Measurements from ENCODE around the gene NAA80. TPM values are rescaled to one million over a fixed set of nuclear protein-coding genes. Genes with fewer than 3 reads are reported as not detected.
"Not testable (repeated sequence)": the region's sequence is repeated elsewhere in the genome, so short reads cannot be mapped to it uniquely, and the experiment has no call there.

Gene NAA80
- total RNA-seq, 6 experiments from 2014 or later, result 2.5 to 6.2 (median 3.5) TPM

GRCh38 chr3:50314342-50314741, 15.1 kb upstream of the NAA80 start:
- no peak overlapping the region for H3K4me3 ChIP-seq
- WGBS (ENCODE audit: insufficient coverage, low coverage, low lambda C conversion rate, missing lambda C conversion rate), result 70% methylated on average over 2 of the region's 3 CpGs
- H3K27me3 ChIP-seq, result no peaks in the 10 kb centered on the region
- H3K36me3 ChIP-seq, result peaks cover 0 to 16% (median 3%) of the 10 kb centered on the region in 4 donors
- DNase-seq, result no peak
- peak in 2 of 4 donors; percentile 5 to 15 for ATAC-seq
- H3K9me3 ChIP-seq, result no peaks in the 10 kb centered on the region
- TF ChIP-seq POLR2A (IDR thresholded peaks at IDR 0.05), result no peak
- TF ChIP-seq CTCF (IDR thresholded peaks at IDR 0.05), result no peak
- intact Hi-C loops (cut with DNase I), result no loop called here
- no peak overlapping the region for H3K27ac ChIP-seq
- peaks cover 0 to 28% (median 6%) of the 10 kb centered on the region in 4 donors for H3K4me1 ChIP-seq

GRCh38 chr3:50312041-50312440, 12.8 kb upstream of the NAA80 start:
- 95% methylated on average over 8 of the region's 32 CpGs for WGBS (ENCODE audit: insufficient coverage, low coverage, low lambda C conversion rate, missing lambda C conversion rate)
- H3K4me3 ChIP-seq; DNase-seq; H3K9me3 ChIP-seq; H3K27me3 ChIP-seq; intact Hi-C loops (cut with DNase I); H3K36me3 ChIP-seq; H3K27ac ChIP-seq; ATAC-seq: not testable (repeated sequence)
- peaks cover 0 to 12% (median 6%) of the 10 kb centered on the region in 4 donors for H3K4me1 ChIP-seq

GRCh38 chr3:50304601-50305000, 5.4 kb upstream of the NAA80 start:
- intact Hi-C loops (cut with DNase I), result no loop called here
- H3K27me3 ChIP-seq, result no peaks in the 10 kb centered on the region
- no peak overlapping the region for H3K4me3 ChIP-seq
- H3K27ac ChIP-seq, result no peak overlapping the region
- ATAC-seq, result no peak
- no peaks in the 10 kb centered on the region for H3K36me3 ChIP-seq
- peaks cover 0 to 26% (median 14%) of the 10 kb centered on the region in 4 donors for H3K4me1 ChIP-seq
- no peak for TF ChIP-seq POLR2A (IDR thresholded peaks at IDR 0.05)
- TF ChIP-seq CTCF (IDR thresholded peaks at IDR 0.05), result no peak
- no peak for DNase-seq
- no peaks in the 10 kb centered on the region for H3K9me3 ChIP-seq

GRCh38 chr3:50303013-50303815, 4.0 kb upstream of the NAA80 start, which contains the start of gene HYAL1:
TSS of gene HYAL1 (minus strand) at chr3:50303574. CDS start at chr3:50302956, 618 bp downstream.
- peak; percentile 55 to 73 (median 64) for ATAC-seq
- 9% methylated on average over 5 of the region's 14 CpGs for WGBS (ENCODE audit: insufficient coverage, low coverage, low lambda C conversion rate, missing lambda C conversion rate)
- H3K36me3 ChIP-seq, result no peaks in the 10 kb centered on the region
- no peaks in the 10 kb centered on the region for H3K9me3 ChIP-seq
- DNase-seq, result peak; percentile 93 to 96 (median 96)
- peak within 1 kb of the TSS; percentile 86 to 96 (median 88) for H3K27ac ChIP-seq
- TF ChIP-seq CTCF (IDR thresholded peaks at IDR 0.05) (peak; percentile 28 to 42 (median 34)), POLR2A (IDR thresholded peaks at IDR 0.05) (peak; percentile 75)
- intact Hi-C loops (cut with DNase I), result no loop called here
- H3K27me3 ChIP-seq, result no peaks in the 10 kb centered on the region
- H3K4me1 ChIP-seq, result peaks cover 0 to 26% (median 14%) of the 10 kb centered on the region in 4 donors
- peak within 1 kb of the TSS; percentile 58 to 77 (median 59) for H3K4me3 ChIP-seq
